ENCODE measurements around the gene SNX8. TPM values are rescaled to one million over a fixed set of nuclear protein-coding genes. Genes with fewer than 3 reads are reported as not detected.
"Not testable (repeated sequence)": the region's sequence is repeated elsewhere in the genome, so short reads cannot be mapped to it uniquely, and the experiment has no call there.

The SNX8 gene
- total and polyA plus RNA-seq, 8 donors: 17.0 to 60.5 (median 27.4) TPM

DNA sequence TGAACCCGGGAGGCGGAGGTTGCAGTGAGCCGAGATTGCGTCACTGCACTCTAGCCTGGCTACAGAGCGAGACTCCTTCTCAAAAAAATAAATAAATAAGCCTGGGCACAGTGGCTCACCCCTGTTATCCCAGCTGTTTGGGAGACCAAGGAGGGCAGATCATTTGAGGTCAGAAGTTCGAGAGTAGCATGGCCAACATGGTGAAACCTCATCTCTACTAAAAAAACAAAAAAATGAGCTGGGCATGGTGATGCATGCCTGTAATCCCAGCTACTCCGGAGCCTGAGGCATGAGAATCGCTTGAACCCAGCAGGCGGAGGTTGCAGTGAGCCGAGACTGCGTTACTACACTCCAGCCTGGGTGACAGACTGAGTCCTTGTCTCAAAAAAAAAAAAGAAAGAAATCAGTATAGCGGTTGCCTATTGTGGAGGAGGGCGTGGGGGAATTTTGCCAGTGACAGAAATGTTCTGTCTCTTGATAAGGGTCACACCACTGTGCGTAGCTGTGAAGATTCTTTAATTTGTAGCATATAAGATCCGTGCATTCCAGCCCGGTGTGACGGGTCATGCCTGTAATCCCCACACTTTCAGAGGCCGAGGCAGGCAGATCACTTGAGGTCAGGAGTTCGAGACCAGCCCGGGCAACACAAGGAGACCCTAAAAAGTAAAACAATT lies 22.5 kb upstream of the SNX8 start:
- no peak for TF ChIP-seq CTCF (IDR thresholded peaks at IDR 0.05)
- H3K36me3 ChIP-seq: peaks cover 0 to 7% of the 10 kb centered on the region in 2 donors
- DNase-seq: peak in 1 of 4 donors; percentile 12

GRCh38 chr7:2332606-2333231 lies 18.5 kb upstream of the SNX8 start:
- H3K27ac ChIP-seq; H3K4me3 ChIP-seq; ATAC-seq; intact Hi-C loops (cut with DNase I); H3K9me3 ChIP-seq; H3K27me3 ChIP-seq; DNase-seq; H3K36me3 ChIP-seq; H3K4me1 ChIP-seq: not testable (repeated sequence)

More for the DNA sequence above, 22.5 kb upstream of the SNX8 start:
- Histone ChIP-seq H3K4me3 (no peak overlapping the region), H3K9me3 (no peaks in the 10 kb centered on the region), H3K27ac (no peak overlapping the region), H3K27me3 (no peaks in the 10 kb centered on the region), H3K4me1 (no peaks in the 10 kb centered on the region)
- intact Hi-C loops (cut with DNase I): no loop called here
- no peak for ATAC-seq

- Histone ChIP-seq H3K4me3 (no peak overlapping the region), H3K4me1 (peaks cover 0 to 2% of the 10 kb centered on the region in 2 donors), H3K27ac (no peak overlapping the region), H3K36me3 (peaks cover 0 to 3% of the 10 kb centered on the region in 2 donors), H3K9me3 (no peaks in the 10 kb centered on the region), H3K27me3 (no peaks in the 10 kb centered on the region)
- ATAC-seq (no peak), DNase-seq (peak in 1 of 4 donors; percentile 6)
- no peak for TF ChIP-seq CTCF (IDR thresholded peaks at IDR 0.05)
- intact Hi-C loops (cut with DNase I): no loop called here
These were observed 17.5 kb upstream of the SNX8 start for GRCh38 chr7:2331707-2332106.

- ATAC-seq (no peak), DNase-seq (no peak)
- Histone ChIP-seq H3K4me1 (peaks cover 0 to 8% of the 10 kb centered on the region in 2 donors), H3K36me3 (no peaks in the 10 kb centered on the region), H3K9me3 (no peaks in the 10 kb centered on the region), H3K4me3 (no peak overlapping the region), H3K27ac (no peak overlapping the region), H3K27me3 (no peaks in the 10 kb centered on the region)
- no peak for TF ChIP-seq CTCF (IDR thresholded peaks at IDR 0.05)
- intact Hi-C loops (cut with DNase I): no loop called here
These were observed 16.3 kb upstream of the SNX8 start for GRCh38 chr7:2330493-2330892.

DNA sequence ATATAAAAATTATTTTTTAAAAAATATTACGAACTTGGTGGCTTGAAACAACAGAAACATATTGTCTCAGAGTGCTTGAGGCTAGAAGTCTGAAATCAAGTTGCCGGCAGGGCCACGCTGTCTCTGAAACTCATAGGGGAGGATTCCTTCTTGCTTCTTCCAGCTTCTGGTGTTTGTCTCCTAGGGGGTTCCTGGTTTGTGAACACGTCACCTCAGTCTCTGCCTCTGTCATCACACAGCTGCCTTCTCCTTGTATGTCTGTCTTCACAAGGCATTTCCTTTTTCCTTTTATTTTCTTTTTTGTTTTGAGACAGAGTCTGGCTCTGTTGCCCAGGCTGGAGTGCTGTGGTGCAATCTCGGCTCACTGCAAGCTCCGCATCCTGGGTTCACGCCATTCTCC lies 12.7 kb upstream of the SNX8 start:
- Histone ChIP-seq H3K36me3 (no peaks in the 10 kb centered on the region), H3K27me3 (no peaks in the 10 kb centered on the region), H3K9me3 (no peaks in the 10 kb centered on the region), H3K27ac (no peak overlapping the region), H3K4me1 (peaks cover 0 to 19% of the 10 kb centered on the region in 2 donors), H3K4me3 (no peak overlapping the region)
- no peak for TF ChIP-seq CTCF (IDR thresholded peaks at IDR 0.05)
- intact Hi-C loops (cut with DNase I): no loop called here
- DNase-seq (peak in 1 of 4 donors; percentile 26), ATAC-seq (peak; percentile 49)
